G401 (cell line): ENCODE measurements around the gene IQCF5. TPM values are rescaled to one million over a fixed set of nuclear protein-coding genes. Genes with fewer than 3 reads are reported as not detected.
A peak's percentile ranks its signal among the peaks of the same experiment; 100 is the strongest.
"Not testable (repeated sequence)": the region's sequence is repeated elsewhere in the genome, so short reads cannot be mapped to it uniquely, and the experiment has no call there.

Experiments
- DNase-seq: peaks from one replicate; pipeline ENCODE4 v3.0.0-alpha.2; 2015; ENCODE audit warnings: low spot score
- in situ Hi-C: cut with HindIII; loops from 2 replicates; pipeline ENCODE4 v1.10.0; 2016; ENCODE audit warnings: low sequenced_read_pairs, mixed read lengths
- total RNA-seq: library from RNA; depleted of rRNA; stranded (reverse); fragments of >200 nt; shearing (Covaris generic); gene quantifications from 2 replicates; pipeline ENCODE4 v1.2.3, GENCODE V29; 2014; rRNA removed

The IQCF5 gene
- total RNA-seq, 1 experiment from 2014 or later = not detected

DNA sequence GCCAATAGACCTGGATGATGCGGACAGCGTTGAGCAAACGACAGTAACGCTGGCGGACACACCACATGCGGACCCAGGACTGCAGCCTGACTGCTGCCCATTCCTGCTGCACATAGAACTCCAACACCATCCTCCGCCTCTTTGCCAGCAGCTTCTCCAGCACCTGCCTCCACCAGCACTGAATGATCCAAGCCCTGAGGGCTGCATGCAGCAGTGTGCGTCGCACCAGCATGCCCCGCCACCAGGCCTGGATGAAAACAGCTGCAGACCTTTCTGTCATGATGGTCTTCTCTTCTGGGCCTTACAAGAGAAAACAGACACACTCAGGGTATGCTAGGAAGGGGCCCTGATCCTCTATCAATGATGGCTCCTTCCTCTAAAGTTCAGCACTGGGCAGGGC lies 1.5 kb downstream of the IQCF5 start:
- in situ Hi-C loops = no loop called here
- no peak for DNase-seq

DNA sequence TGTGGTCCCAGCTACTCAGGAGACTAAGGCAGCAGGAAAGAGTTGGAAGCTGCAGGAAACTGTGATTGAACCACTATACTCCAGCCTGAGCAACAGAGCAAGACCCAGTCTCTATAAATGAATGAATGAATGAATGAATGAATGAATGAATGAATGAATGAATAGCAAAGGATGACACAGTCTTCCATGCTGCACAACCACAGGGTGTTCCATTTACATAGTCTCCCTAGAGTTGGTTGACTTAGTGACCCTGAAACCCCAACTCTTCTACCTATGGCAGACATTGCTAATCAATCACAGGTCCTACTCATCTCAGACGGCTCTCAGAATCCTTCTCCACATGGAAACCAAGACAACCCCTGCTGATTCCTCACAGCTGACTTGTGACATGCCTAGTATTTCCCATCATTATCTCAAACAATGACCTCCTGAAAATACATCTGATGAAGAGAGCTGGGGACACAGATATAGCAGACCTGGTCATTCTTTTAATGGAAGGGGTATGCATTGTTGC lies 2.1 kb downstream of the IQCF5 start:
- DNase-seq = no peak
- in situ Hi-C loops = no loop called here

- DNase-seq = no peak
- in situ Hi-C loops = no loop called here
Observed at GRCh38 chr3:51869304-51869703, 6.1 kb downstream of the IQCF5 start.

DNA sequence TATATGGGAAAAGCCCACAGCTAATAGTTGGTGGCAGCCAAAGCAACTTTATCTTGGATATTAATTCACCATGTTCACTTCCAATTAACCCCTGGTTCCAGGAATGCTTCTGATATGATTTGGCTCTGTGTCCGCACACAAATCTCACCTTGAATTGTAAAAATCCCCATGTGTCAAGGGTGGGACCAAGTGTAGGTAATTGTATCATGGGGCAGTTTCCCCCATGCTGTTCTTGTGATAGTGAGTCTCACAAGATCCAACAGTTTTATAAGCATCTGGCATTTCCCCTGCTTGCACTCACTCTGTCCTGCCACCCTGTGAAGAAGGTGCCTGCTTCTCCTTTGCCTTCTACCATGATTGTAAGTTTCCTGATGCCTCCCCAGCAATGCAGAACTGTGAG lies 6.5 kb downstream of the IQCF5 start:
- in situ Hi-C loops, DNase-seq: not testable (repeated sequence)

GRCh38 chr3:51862886-51863285 lies 12.5 kb downstream of the IQCF5 start:
- DNase-seq = no peak
- in situ Hi-C loops = no loop called here

GRCh38 chr3:51860703-51861665 lies 14.4 kb downstream of the IQCF5 start, which contains the start of gene IQCF2:
IQCF2 (plus strand) TSS chr3:51861615; CDS start chr3:51861667, 52 bp downstream.
- no peak for DNase-seq
- in situ Hi-C loops = no loop called here

GRCh38 chr3:51855411-51855810 lies 20.0 kb downstream of the IQCF5 start:
- in situ Hi-C loops, DNase-seq: not testable (repeated sequence)

DNA sequence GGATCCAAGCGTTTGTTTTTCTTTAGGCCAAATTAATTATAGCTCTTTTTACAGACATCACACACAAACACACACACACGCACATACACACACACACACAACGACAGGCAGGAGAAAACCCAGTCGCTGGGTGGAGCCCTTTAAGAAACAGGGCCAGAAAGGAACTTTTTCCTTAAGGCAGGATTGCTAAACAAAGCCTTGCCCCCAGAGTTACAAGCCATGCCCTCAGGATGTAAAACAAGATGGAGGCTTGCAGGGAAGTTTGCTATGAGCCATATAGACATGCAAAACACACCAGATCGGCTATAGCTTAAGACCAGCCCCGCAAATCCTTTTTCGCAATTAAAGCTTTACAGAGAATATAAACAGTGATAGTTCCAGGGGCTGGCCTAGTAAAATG lies 30.3 kb downstream of the IQCF5 start:
- in situ Hi-C loops = no loop called here
- no peak for DNase-seq

- in situ Hi-C loops = no loop called here
- DNase-seq = no peak
Observed at GRCh38 chr3:51836606-51837005, 38.8 kb downstream of the IQCF5 start.

DNA sequence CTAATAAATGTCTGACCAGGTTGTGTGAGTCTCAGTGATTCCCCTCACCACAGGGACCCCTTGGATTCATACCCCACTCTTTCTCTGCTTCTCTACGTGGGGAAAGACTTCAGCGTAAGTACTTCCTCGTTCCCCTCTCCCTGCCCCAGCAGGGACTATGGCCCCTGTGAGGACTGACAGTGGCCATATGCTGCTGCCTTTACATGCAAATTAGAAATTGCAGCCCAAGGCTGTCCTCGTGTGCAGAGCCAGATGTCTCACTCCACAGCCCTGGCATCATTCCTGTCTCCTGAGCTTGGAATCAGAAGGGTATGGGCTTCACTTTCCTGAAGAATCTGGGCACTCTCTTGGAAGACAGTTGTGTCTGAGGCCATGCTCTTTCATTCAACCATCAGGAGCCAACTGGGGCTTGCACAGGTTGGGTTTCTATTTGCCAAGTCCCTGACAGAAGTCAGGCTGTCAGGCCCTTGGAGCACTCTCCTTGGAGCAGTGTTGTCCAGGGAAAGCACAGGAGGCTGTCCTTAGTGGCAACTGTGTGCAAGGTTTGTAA lies 44.5 kb downstream of the IQCF5 start:
- DNase-seq = peak; percentile 63
- in situ Hi-C loops = no loop called here

DNA sequence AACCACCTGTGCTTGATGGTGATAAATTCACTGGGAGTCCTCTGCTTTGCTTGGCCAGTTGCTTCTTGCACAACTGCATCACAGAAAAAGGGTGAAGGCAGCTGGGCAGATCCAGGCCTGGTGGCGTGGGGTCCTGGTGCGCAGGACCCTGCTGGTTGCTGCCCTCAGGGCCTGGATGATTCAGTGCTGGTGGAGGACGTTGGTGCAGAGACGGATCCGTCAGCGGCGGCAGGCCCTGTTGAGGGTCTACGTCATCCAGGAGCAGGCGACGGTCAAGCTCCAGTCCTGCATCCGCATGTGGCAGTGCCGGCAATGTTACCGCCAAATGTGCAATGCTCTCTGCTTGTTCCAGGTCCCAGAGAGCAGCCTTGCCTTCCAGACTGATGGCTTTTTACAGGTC lies 45.1 kb downstream of the IQCF5 start:
- DNase-seq = no peak
- in situ Hi-C loops = no loop called here

DNA sequence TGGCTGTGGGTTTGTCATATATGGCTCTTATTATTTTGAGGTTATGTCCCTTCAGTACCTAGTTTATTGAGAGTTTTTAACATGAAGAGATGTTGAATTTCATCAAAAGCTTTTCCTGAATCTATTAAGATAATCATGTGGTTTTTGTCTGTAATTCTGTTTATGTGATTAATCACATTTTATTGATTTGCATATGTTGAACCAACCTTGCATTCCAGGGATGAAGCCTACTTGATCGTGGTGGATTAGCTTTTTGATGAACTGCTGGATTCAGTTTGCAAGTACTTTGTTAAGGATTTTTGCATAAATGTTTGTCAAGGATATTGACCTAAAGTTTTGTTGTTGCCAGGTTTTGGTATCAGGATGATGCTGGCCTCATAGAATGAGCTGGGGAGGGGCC lies 47.1 kb downstream of the IQCF5 start:
- DNase-seq = no peak
- in situ Hi-C loops = no loop called here

Other genes with a start within 250 kb of the IQCF5 start
- 67.9 and 69.7 TPM in 2 replicates for gene TEX264, start 204.3 kb downstream of the IQCF5 start, total RNA-seq
- gene GRM2, start 168.5 kb downstream of the IQCF5 start, total RNA-seq = under 0.01 TPM in 1 of 2 replicates, not detected in the other
- not detected in 2 replicates for gene IQCF6, start 96.4 kb downstream of the IQCF5 start, total RNA-seq
- not detected in 2 replicates for gene IQCF2, start 14.0 kb downstream of the IQCF5 start, total RNA-seq
- not detected in 2 replicates for gene IQCF1, start 27.8 kb upstream of the IQCF5 start, total RNA-seq
- 80.6 and 87.0 TPM in 2 replicates for gene RRP9, start 66.3 kb upstream of the IQCF5 start, total RNA-seq
- 6.4 and 9.7 TPM in 2 replicates for gene PARP3, start 66.8 kb upstream of the IQCF5 start, total RNA-seq
- gene GPR62, start 79.8 kb upstream of the IQCF5 start, total RNA-seq = not detected in 2 replicates
- 57.1 and 80.7 TPM in 2 replicates for gene PCBP4, start 91.9 kb upstream of the IQCF5 start, total RNA-seq
- 6.5 and 9.9 TPM in 2 replicates for gene ABHD14B, start 98.4 kb upstream of the IQCF5 start, total RNA-seq
- 14.8 and 26.8 TPM in 2 replicates for gene ABHD14A, start 99.5 kb upstream of the IQCF5 start, total RNA-seq
- 103 and 242 TPM in 2 replicates for gene ACY1, start 107.9 kb upstream of the IQCF5 start, total RNA-seq
- 2,209 and 2,228 TPM in 2 replicates for gene RPL29, start 120.3 kb upstream of the IQCF5 start, total RNA-seq
- 14.6 and 16.8 TPM in 2 replicates for gene DUSP7, start 181.0 kb upstream of the IQCF5 start, total RNA-seq